Activated T-helper 17 cell treated with anti-CD3 and anti-CD28 coated beads, Interleukin-2, amount 50 U/mL, for 72 hours (primary cell): Measurements from ENCODE around the gene TENM4. TPM values are rescaled to one million over a fixed set of nuclear protein-coding genes. Genes with fewer than 3 reads are reported as not detected.
A peak's percentile ranks its signal among the peaks of the same experiment; 100 is the strongest.

ENCODE experiments used
- ATAC-seq: fragments of 150-1000 bp; cut with Tn5 transposase; replicated peaks from 2 replicates; pipeline ENCODE4 v1.10.0; 2021; ENCODE audit warnings: mild to moderate bottlenecking, moderate library complexity
- H3K27ac Mint-ChIP-seq: one replicate; pipeline ENCODE4 v1.8.0; 2022; ENCODE audit warnings: mixed read lengths
- H3K27me3 Mint-ChIP-seq: one replicate; pipeline ENCODE4 v1.8.0; 2022; ENCODE audit warnings: mixed read lengths
- H3K36me3 Mint-ChIP-seq: one replicate; pipeline ENCODE4 v1.8.0; 2022; ENCODE audit warnings: low read depth, mild to moderate bottlenecking, mixed read lengths
- H3K4me1 Mint-ChIP-seq: one replicate; pipeline ENCODE4 v1.8.0; 2022; ENCODE audit warnings: mixed read lengths
- H3K4me3 Mint-ChIP-seq: one replicate; pipeline ENCODE4 v1.8.0; 2022; ENCODE audit warnings: mild to moderate bottlenecking, mixed read lengths
- H3K9me3 Mint-ChIP-seq: one replicate; pipeline ENCODE4 v1.8.0; 2022; ENCODE audit warnings: mixed read lengths
- total RNA-seq, 2 donors: library from RNA; stranded (reverse); gene quantifications; one replicate each; pipeline ENCODE4 v1.2.3, GENCODE V29; 2022

The TENM4 gene
- total RNA-seq, 2 donors from 2014 or later: 0.15 TPM; not detected in 1

GRCh38 chr11:78725200-78725599, 715.6 kb downstream of the TENM4 start:
- Mint-ChIP-seq H3K27me3 (peaks cover 17% of the 10 kb centered on the region), H3K4me1 (no peaks in the 10 kb centered on the region), H3K27ac (no peak overlapping the region), H3K4me3 (no peak overlapping the region), H3K36me3 (no peaks in the 10 kb centered on the region), H3K9me3 (no peaks in the 10 kb centered on the region)
- no peak for ATAC-seq

GRCh38 chr11:78722786-78723185, 718.0 kb downstream of the TENM4 start:
- no peak overlapping the region for H3K4me3 Mint-ChIP-seq
- peaks cover 12% of the 10 kb centered on the region for H3K27me3 Mint-ChIP-seq
- H3K27ac Mint-ChIP-seq: no peak overlapping the region
- H3K36me3 Mint-ChIP-seq: no peaks in the 10 kb centered on the region
- ATAC-seq: no peak
- no peaks in the 10 kb centered on the region for H3K4me1 Mint-ChIP-seq
- H3K9me3 Mint-ChIP-seq: no peaks in the 10 kb centered on the region

DNA sequence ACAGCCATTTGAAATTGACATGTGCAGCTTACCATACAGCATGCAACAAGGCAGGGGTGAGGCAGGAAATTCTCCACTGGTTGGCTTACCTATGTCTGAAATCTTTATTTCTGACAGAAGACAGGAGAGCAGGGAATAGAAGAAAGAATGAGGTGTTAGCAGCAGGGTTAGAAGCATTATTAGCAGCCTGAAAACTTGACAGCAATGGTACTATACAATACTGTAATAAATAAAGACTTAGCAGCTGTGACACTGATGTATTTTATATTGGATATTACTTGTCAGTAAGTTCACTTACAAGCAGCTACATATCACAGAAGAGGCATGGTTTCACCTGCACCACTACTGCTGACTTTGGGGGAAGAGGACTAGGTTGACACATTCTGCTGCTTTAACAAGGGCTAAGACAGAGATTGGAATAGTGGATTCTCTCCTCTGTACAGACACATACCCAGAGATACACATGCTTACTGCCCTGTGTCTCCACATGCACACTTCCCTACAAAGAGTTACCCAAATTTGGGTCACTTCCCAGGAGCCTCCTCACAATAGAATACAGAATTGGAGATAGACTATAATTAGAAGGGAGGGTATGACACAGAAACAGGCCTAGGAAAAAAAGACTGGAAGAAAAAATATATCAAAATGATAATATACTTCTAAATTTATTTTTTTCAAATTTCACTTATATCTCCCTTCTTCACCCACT, 720.4 kb downstream of the TENM4 start:
- H3K4me3 Mint-ChIP-seq: no peak overlapping the region
- no peaks in the 10 kb centered on the region for H3K4me1 Mint-ChIP-seq

GRCh38 chr11:78717041-78717440, 723.8 kb downstream of the TENM4 start:
- Mint-ChIP-seq H3K36me3 (no peaks in the 10 kb centered on the region), H3K27ac (no peak overlapping the region), H3K4me3 (no peak overlapping the region), H3K4me1 (no peaks in the 10 kb centered on the region), H3K9me3 (no peaks in the 10 kb centered on the region), H3K27me3 (peaks cover 17% of the 10 kb centered on the region)
- no peak for ATAC-seq

More for the DNA sequence above, 720.4 kb downstream of the TENM4 start:
- Mint-ChIP-seq H3K9me3 (no peaks in the 10 kb centered on the region), H3K27ac (no peak overlapping the region), H3K36me3 (no peaks in the 10 kb centered on the region), H3K27me3 (peaks cover 14% of the 10 kb centered on the region)
- no peak for ATAC-seq

DNA sequence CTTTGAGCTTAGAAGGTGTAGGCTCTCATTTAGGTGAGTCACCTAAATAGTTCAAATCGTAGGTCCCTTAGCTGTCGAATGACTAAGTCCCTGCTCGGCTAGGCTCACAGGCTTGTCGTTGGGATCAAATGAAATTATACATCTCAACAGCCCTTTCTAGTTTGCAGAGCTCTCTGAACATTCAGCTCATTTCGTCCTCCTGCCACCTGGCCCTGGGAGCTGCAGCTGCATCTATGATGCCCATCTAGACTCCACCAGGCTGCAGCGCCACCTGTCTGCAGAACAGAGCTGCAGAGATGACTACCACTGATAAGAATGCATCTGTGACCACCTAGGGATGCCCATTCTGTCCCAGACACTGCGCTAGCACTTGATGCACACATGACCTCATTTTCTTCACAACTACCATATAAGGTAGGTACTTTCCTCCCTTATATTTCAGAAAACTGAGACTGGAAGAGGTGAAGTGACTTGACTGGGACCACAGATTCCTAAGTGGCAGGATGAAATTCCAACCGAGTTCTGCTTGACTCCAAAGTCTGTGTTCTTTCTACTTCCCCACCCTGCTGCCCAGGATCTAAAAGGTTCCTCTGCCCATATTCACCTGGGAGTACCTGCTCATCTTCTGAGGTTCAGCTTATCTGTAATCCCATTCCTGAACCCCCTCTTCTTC, 725.1 kb downstream of the TENM4 start:
- Mint-ChIP-seq H3K4me3 (no peak overlapping the region), H3K27ac (no peak overlapping the region), H3K4me1 (no peaks in the 10 kb centered on the region), H3K9me3 (no peaks in the 10 kb centered on the region), H3K27me3 (peaks cover 17% of the 10 kb centered on the region), H3K36me3 (no peaks in the 10 kb centered on the region)
- peak; percentile 69 for ATAC-seq

- Mint-ChIP-seq H3K4me3 (no peak overlapping the region), H3K27me3 (peaks cover 24% of the 10 kb centered on the region), H3K4me1 (no peaks in the 10 kb centered on the region), H3K27ac (no peak overlapping the region), H3K9me3 (no peaks in the 10 kb centered on the region), H3K36me3 (no peaks in the 10 kb centered on the region)
- no peak for ATAC-seq
Observed at GRCh38 chr11:78714539-78714938, 726.3 kb downstream of the TENM4 start.

GRCh38 chr11:78711735-78712134, 729.1 kb downstream of the TENM4 start:
- H3K27ac Mint-ChIP-seq: no peak overlapping the region
- H3K36me3 Mint-ChIP-seq: no peaks in the 10 kb centered on the region
- no peaks in the 10 kb centered on the region for H3K4me1 Mint-ChIP-seq
- H3K9me3 Mint-ChIP-seq: no peaks in the 10 kb centered on the region
- H3K4me3 Mint-ChIP-seq: no peak overlapping the region
- no peak for ATAC-seq
- H3K27me3 Mint-ChIP-seq: peaks cover 17% of the 10 kb centered on the region

DNA sequence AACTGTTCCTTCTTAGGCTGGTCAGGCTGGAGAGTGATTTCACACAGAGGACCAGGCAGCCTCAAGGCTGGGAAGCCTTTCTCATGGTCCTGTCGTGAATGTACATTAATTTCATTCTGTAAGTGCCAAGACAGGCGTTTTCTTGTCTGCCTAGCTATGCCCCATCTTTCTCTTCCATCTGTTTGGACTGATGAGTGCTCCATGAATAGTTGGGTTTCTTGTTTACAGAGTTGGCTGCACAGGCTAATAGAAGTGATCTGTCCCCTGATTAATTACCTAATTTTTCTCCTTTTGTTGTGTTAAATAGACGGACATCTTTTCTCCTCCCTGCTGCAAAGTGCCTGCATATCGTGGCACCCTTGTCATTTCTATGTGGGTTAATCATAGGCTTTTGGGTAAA, 730.4 kb downstream of the TENM4 start:
- Mint-ChIP-seq H3K27me3 (peaks cover 17% of the 10 kb centered on the region), H3K9me3 (no peaks in the 10 kb centered on the region), H3K4me1 (no peaks in the 10 kb centered on the region), H3K27ac (no peak overlapping the region), H3K36me3 (no peaks in the 10 kb centered on the region), H3K4me3 (no peak overlapping the region)
- no peak for ATAC-seq

- no peak overlapping the region for H3K27ac Mint-ChIP-seq
- H3K27me3 Mint-ChIP-seq: peaks cover 7% of the 10 kb centered on the region
- ATAC-seq: no peak
- no peaks in the 10 kb centered on the region for H3K9me3 Mint-ChIP-seq
- H3K4me1 Mint-ChIP-seq: no peaks in the 10 kb centered on the region
- no peak overlapping the region for H3K4me3 Mint-ChIP-seq
- no peaks in the 10 kb centered on the region for H3K36me3 Mint-ChIP-seq
Observed at GRCh38 chr11:78708388-78708787, 732.4 kb downstream of the TENM4 start.

GRCh38 chr11:78706551-78706950, 734.3 kb downstream of the TENM4 start:
- ATAC-seq: no peak
- Mint-ChIP-seq H3K27ac (no peak overlapping the region), H3K36me3 (no peaks in the 10 kb centered on the region), H3K4me1 (no peaks in the 10 kb centered on the region), H3K9me3 (no peaks in the 10 kb centered on the region), H3K4me3 (no peak overlapping the region), H3K27me3 (peaks cover 7% of the 10 kb centered on the region)

GRCh38 chr11:78704811-78705210, 736.0 kb downstream of the TENM4 start:
- peaks cover 5% of the 10 kb centered on the region for H3K27me3 Mint-ChIP-seq

GRCh38 chr11:78699609-78700135, 741.2 kb downstream of the TENM4 start:
- ATAC-seq: no peak
- Mint-ChIP-seq H3K36me3 (no peaks in the 10 kb centered on the region), H3K9me3 (no peaks in the 10 kb centered on the region), H3K4me3 (no peak overlapping the region), H3K4me1 (no peaks in the 10 kb centered on the region), H3K27ac (no peak overlapping the region), H3K27me3 (peaks cover 25% of the 10 kb centered on the region)

More at GRCh38 chr11:78704811-78705210, 736.0 kb downstream of the TENM4 start:
- no peak for ATAC-seq
- Mint-ChIP-seq H3K9me3 (no peaks in the 10 kb centered on the region), H3K4me3 (no peak overlapping the region), H3K27ac (no peak overlapping the region), H3K4me1 (no peaks in the 10 kb centered on the region), H3K36me3 (no peaks in the 10 kb centered on the region)

GRCh38 chr11:78698612-78699011, 742.2 kb downstream of the TENM4 start:
- no peaks in the 10 kb centered on the region for H3K4me1 Mint-ChIP-seq
- H3K4me3 Mint-ChIP-seq: no peak overlapping the region
- H3K27ac Mint-ChIP-seq: no peak overlapping the region
- ATAC-seq: no peak
- no peaks in the 10 kb centered on the region for H3K36me3 Mint-ChIP-seq
- H3K27me3 Mint-ChIP-seq: peaks cover 25% of the 10 kb centered on the region
- no peaks in the 10 kb centered on the region for H3K9me3 Mint-ChIP-seq

DNA sequence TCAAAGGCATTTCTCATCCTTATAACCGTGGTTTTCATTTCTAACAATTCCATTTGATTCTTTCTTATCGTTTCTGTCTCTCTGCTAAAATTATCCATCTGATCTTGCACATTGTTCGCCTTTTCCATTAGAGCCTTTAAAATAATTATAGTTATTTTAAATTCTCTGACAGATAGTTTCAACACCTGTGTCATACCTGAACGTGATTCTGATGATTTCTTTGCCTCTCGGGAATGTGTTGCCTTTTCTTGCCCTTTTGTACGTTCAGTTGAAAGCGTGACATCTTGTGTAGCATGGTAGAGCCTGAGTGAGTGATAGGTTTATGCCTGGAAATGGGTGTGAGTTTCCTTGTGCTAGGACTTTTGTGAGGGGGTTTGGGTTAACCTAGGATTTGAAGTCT, 744.7 kb downstream of the TENM4 start:
- Mint-ChIP-seq H3K27ac (no peak overlapping the region), H3K36me3 (no peaks in the 10 kb centered on the region), H3K4me1 (no peaks in the 10 kb centered on the region), H3K4me3 (no peak overlapping the region), H3K27me3 (peaks cover 29% of the 10 kb centered on the region), H3K9me3 (no peaks in the 10 kb centered on the region)
- no peak for ATAC-seq

DNA sequence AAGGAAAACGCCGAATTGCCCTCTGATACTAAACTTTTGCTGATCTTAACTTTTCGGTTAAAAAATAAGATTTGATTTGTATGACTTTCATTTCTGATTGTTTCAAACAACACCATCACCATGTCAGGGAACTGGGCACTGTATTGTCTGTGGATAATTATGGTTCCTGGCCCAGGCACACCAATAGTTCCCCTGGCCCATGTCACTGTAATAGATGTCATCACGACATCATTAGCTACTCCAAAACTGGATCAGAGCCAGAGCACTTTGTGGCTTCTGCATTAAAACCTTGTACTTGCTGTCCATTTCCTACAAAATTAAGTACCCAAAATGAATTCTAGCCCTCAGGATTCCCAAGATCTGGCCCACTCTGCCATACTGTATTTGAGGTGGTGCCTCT, 746.7 kb downstream of the TENM4 start:
- peaks cover 25% of the 10 kb centered on the region for H3K27me3 Mint-ChIP-seq
- no peak overlapping the region for H3K27ac Mint-ChIP-seq
- H3K9me3 Mint-ChIP-seq: no peaks in the 10 kb centered on the region
- no peaks in the 10 kb centered on the region for H3K4me1 Mint-ChIP-seq
- ATAC-seq: no peak
- H3K4me3 Mint-ChIP-seq: no peak overlapping the region
- no peaks in the 10 kb centered on the region for H3K36me3 Mint-ChIP-seq
